Glutamatergic neuron (in vitro differentiated cells): ENCODE results near the gene LEF1. TPM values are rescaled to one million over a fixed set of nuclear protein-coding genes. Genes with fewer than 3 reads are reported as not detected.

Experiments
- DNase-seq: peaks from one replicate; pipeline ENCODE4 v3.0.0; 2022
- H3K27ac Mint-ChIP-seq: one replicate; pipeline ENCODE4 v1.8.0; 2020; ENCODE audit warnings: mild to moderate bottlenecking, mixed read lengths, inconsistent platforms; ENCODE audit not compliant: unreplicated experiment
- H3K27me3 Mint-ChIP-seq: one replicate; pipeline ENCODE4 v1.8.0; 2020; ENCODE audit warnings: mild to moderate bottlenecking, moderate library complexity, mixed read lengths, inconsistent platforms; ENCODE audit not compliant: unreplicated experiment
- H3K36me3 Mint-ChIP-seq: one replicate; pipeline ENCODE4 v1.8.0; 2020; ENCODE audit warnings: mild to moderate bottlenecking, mixed read lengths, inconsistent platforms; ENCODE audit not compliant: unreplicated experiment
- H3K4me1 Mint-ChIP-seq: one replicate; pipeline ENCODE4 v1.8.0; 2020; ENCODE audit warnings: mild to moderate bottlenecking, low read depth, mixed read lengths, inconsistent platforms; ENCODE audit not compliant: unreplicated experiment
- H3K4me3 Mint-ChIP-seq: one replicate; pipeline ENCODE4 v1.8.0; 2020; ENCODE audit warnings: mild to moderate bottlenecking, mixed read lengths, inconsistent platforms; ENCODE audit not compliant: unreplicated experiment
- H3K9me3 Mint-ChIP-seq: one replicate; pipeline ENCODE4 v1.8.0; 2020; ENCODE audit warnings: mild to moderate bottlenecking, moderate library complexity, mixed read lengths, inconsistent platforms; ENCODE audit not compliant: unreplicated experiment
- CTCF ChIP-seq: fragments of 200-600 bp; sonication (generic); IDR thresholded peaks from one replicate; pipeline ENCODE4 v1.5.0; 2021; ENCODE audit not compliant: partially characterized antibody, unreplicated experiment
- total RNA-seq: library from RNA; stranded (reverse); fragmentation: NEBNext Ultra II Directional; extraction: Animal tissue kit (Norgen Biotek cat#: 25700); gene quantifications from one replicate; pipeline ENCODE4 v1.2.1, GENCODE V29; 2021; ENCODE audit not compliant: unreplicated experiment

Gene LEF1
- total RNA-seq, 1 donor from 2014 or later = 0.98 TPM

DNA sequence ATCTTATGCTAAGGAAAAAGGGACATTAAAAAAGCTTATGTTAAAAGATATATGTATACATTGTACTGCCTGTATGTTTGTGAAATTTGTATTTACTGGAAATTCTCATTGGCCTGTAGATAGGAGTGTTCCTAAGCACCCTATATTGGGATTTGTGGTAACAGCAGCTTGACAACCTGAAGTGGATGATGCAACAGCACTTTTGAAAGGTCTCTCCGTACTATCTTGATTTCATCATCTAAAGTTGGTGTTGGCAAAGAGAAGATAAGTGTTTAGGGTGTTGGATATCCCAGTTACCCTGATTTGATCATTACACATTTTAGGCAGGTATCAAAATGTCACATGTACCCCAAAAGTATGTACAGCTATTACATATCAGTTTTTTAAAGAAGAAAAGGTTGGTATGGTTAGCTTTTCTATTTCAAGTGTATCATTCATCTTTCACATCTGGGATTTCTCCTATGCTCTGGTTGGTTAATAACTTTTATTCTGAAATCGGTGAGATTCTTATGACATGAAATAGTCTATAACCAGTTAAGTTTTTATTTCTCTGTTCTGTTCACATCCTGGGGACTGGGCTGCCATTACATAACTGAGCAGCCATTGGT, 168.7 kb downstream of the LEF1 start:
- Mint-ChIP-seq H3K27ac (no peak overlapping the region), H3K4me1 (no peaks in the 10 kb centered on the region), H3K36me3 (peaks cover 5% of the 10 kb centered on the region), H3K4me3 (no peak overlapping the region), H3K9me3 (no peaks in the 10 kb centered on the region), H3K27me3 (no peaks in the 10 kb centered on the region)
- no peak for DNase-seq
- TF ChIP-seq CTCF = no peak

DNA sequence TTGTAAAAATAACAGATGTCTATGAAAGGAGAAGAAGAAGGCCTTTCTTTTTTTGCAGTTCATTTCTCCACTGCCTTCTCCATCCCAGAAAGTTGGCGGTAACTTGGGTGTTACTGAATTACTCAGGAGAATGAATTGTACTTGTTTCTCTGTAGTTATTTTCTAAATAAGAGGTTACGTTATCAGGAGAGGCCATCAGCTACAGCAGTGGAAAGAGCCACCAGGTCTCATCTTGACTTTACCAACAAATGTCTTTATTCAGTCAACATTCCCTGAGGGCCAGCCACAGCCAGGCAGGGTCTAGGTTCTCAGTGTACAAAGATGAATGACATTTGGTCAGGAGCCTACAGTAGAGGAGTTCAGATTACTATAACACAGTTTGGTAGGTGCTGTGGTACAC, 170.9 kb downstream of the LEF1 start:
- Mint-ChIP-seq H3K9me3 (no peaks in the 10 kb centered on the region), H3K4me1 (no peaks in the 10 kb centered on the region), H3K36me3 (peaks cover 5% of the 10 kb centered on the region), H3K4me3 (no peak overlapping the region), H3K27ac (no peak overlapping the region), H3K27me3 (no peaks in the 10 kb centered on the region)
- no peak for DNase-seq
- TF ChIP-seq CTCF = no peak

Other genes with a start within 250 kb of the LEF1 start
- 4.4 TPM for gene CYP2U1, start 237.4 kb downstream of the LEF1 start, total RNA-seq
- gene HADH, start 179.0 kb downstream of the LEF1 start, total RNA-seq = 10.8 TPM